Stimulated activated naive CD8-positive, alpha-beta T cell treated with anti-CD3 and anti-CD28 coated beads, Interleukin-15, amount 100 ng/mL, for 72 hours (primary cell): Measurements from ENCODE around the gene ICE1.
A peak's percentile ranks its signal among the peaks of the same experiment; 100 is the strongest.
"Not testable (repeated sequence)": the region's sequence is repeated elsewhere in the genome, so short reads cannot be mapped to it uniquely, and the experiment has no call there.

Experiments
- ATAC-seq: fragments of 150-1000 bp; cut with Tn5 transposase; 2 replicates; pipeline ENCODE4 v1.10.0; 2021; ENCODE audit warnings: mild to moderate bottlenecking, moderate library complexity
- DNase-seq, 2 donors: peaks; one replicate each; pipeline ENCODE4 v3.0.0; 2021 to 2022
- H3K27ac Mint-ChIP-seq, 2 donors: one replicate each; pipeline ENCODE4 v1.8.0; 2022; ENCODE audit warnings: mild to moderate bottlenecking in 2 of 2, mixed read lengths in 2 of 2, moderate library complexity in 2 of 2
- H3K27me3 Mint-ChIP-seq: one replicate; pipeline ENCODE4 v1.8.0; 2022; ENCODE audit warnings: mixed read lengths
- H3K4me1 Mint-ChIP-seq: one replicate; pipeline ENCODE4 v1.8.0; 2022; ENCODE audit warnings: mild to moderate bottlenecking, mixed read lengths
- H3K4me3 Mint-ChIP-seq, 2 donors: one replicate each; pipeline ENCODE4 v1.8.0; 2022; ENCODE audit warnings: mild to moderate bottlenecking in 2 of 2, mixed read lengths in 2 of 2, moderate library complexity in 1 of 2
- H3K9me3 Mint-ChIP-seq, 2 donors: one replicate each; pipeline ENCODE4 v1.8.0; 2022; ENCODE audit warnings: mixed read lengths in 2 of 2

ICE1 gene

GRCh38 chr5:5464036-5464715 lies 41.7 kb downstream of the ICE1 start:
- no peak overlapping the region for H3K4me3 Mint-ChIP-seq
- H3K9me3 Mint-ChIP-seq, result no peaks in the 10 kb centered on the region
- DNase-seq (no peak), ATAC-seq (no peak)
- peaks cover 4% of the 10 kb centered on the region for H3K4me1 Mint-ChIP-seq
- no peak overlapping the region for H3K27ac Mint-ChIP-seq
- no peaks in the 10 kb centered on the region for H3K27me3 Mint-ChIP-seq

GRCh38 chr5:5466227-5466626 lies 43.8 kb downstream of the ICE1 start:
- Mint-ChIP-seq H3K4me3 (no peak overlapping the region), H3K27me3 (no peaks in the 10 kb centered on the region), H3K4me1 (peaks cover 4% of the 10 kb centered on the region), H3K9me3 (no peaks in the 10 kb centered on the region), H3K27ac (no peak overlapping the region)
- DNase-seq (no peak), ATAC-seq (no peak)

- Mint-ChIP-seq H3K9me3 (no peaks in the 10 kb centered on the region), H3K4me3 (no peak overlapping the region), H3K27ac (peak overlapping the region; percentile 28 to 73), H3K27me3 (no peaks in the 10 kb centered on the region), H3K4me1 (peaks cover 4% of the 10 kb centered on the region)
- DNase-seq, result no peak
- ATAC-seq, result no peak
These were observed 45.3 kb downstream of the ICE1 start for GRCh38 chr5:5467737-5468136.

GRCh38 chr5:5470933-5471332 lies 48.5 kb downstream of the ICE1 start:
- DNase-seq, result no peak
- no peaks in the 10 kb centered on the region for H3K27me3 Mint-ChIP-seq
- H3K27ac Mint-ChIP-seq, result peak overlapping the region in 1 of 2 donors; percentile 34
- no peaks in the 10 kb centered on the region for H3K4me1 Mint-ChIP-seq
- H3K9me3 Mint-ChIP-seq, result no peaks in the 10 kb centered on the region
- no peak for ATAC-seq
- no peak overlapping the region for H3K4me3 Mint-ChIP-seq

- no peak for ATAC-seq
- H3K9me3 Mint-ChIP-seq, result peaks cover 0 to 3% of the 10 kb centered on the region in 2 donors
- no peak overlapping the region for H3K4me3 Mint-ChIP-seq
These were observed 50.7 kb downstream of the ICE1 start for GRCh38 chr5:5473226-5473625.

GRCh38 chr5:5474961-5475360 lies 52.5 kb downstream of the ICE1 start:
- H3K4me3 Mint-ChIP-seq, result no peak overlapping the region
- ATAC-seq (no peak), DNase-seq (no peak)
- H3K9me3 Mint-ChIP-seq, result peaks cover 0 to 4% of the 10 kb centered on the region in 2 donors
- H3K27me3 Mint-ChIP-seq, result no peaks in the 10 kb centered on the region
- H3K27ac Mint-ChIP-seq, result no peak overlapping the region
- H3K4me1 Mint-ChIP-seq, result peaks cover 10% of the 10 kb centered on the region

More at GRCh38 chr5:5473226-5473625, 50.7 kb downstream of the ICE1 start:
- H3K4me1 Mint-ChIP-seq, result no peaks in the 10 kb centered on the region
- no peaks in the 10 kb centered on the region for H3K27me3 Mint-ChIP-seq
- H3K27ac Mint-ChIP-seq, result no peak overlapping the region
- DNase-seq, result no peak

GRCh38 chr5:5475975-5476374 lies 53.5 kb downstream of the ICE1 start:
- Mint-ChIP-seq H3K4me1 (peaks cover 20% of the 10 kb centered on the region), H3K27ac (no peak overlapping the region), H3K4me3 (no peak overlapping the region), H3K27me3 (no peaks in the 10 kb centered on the region), H3K9me3 (peaks cover 0 to 4% of the 10 kb centered on the region in 2 donors)
- DNase-seq (no peak), ATAC-seq (no peak)

- H3K27ac Mint-ChIP-seq, H3K27me3 Mint-ChIP-seq, H3K9me3 Mint-ChIP-seq: not testable (repeated sequence)
These were observed 57.1 kb downstream of the ICE1 start for GRCh38 chr5:5479578-5479977.

GRCh38 chr5:5480481-5481111 lies 58.1 kb downstream of the ICE1 start:
- Mint-ChIP-seq H3K9me3 (peaks cover 0 to 4% of the 10 kb centered on the region in 2 donors), H3K4me3 (peak overlapping the region in 1 of 2 donors; percentile 29), H3K27ac (peak overlapping the region in 1 of 2 donors; percentile 82), H3K27me3 (no peaks in the 10 kb centered on the region), H3K4me1 (peaks cover 27% of the 10 kb centered on the region)
- DNase-seq (no peak), ATAC-seq (no peak)

More at GRCh38 chr5:5479578-5479977, 57.1 kb downstream of the ICE1 start:
- H3K4me1 Mint-ChIP-seq, result peaks cover 27% of the 10 kb centered on the region
- not testable (repeated sequence) for H3K4me3 Mint-ChIP-seq, DNase-seq, ATAC-seq

GRCh38 chr5:5481206-5481605 lies 58.7 kb downstream of the ICE1 start:
- peak overlapping the region; percentile 59 to 60 for H3K27ac Mint-ChIP-seq
- ATAC-seq (peak; percentile 77), DNase-seq (no peak)
- no peaks in the 10 kb centered on the region for H3K27me3 Mint-ChIP-seq
- H3K9me3 Mint-ChIP-seq, result peaks cover 0 to 4% of the 10 kb centered on the region in 2 donors
- peaks cover 27% of the 10 kb centered on the region for H3K4me1 Mint-ChIP-seq
- peak overlapping the region in 1 of 2 donors; percentile 39 for H3K4me3 Mint-ChIP-seq

GRCh38 chr5:5481633-5482032 lies 59.2 kb downstream of the ICE1 start:
- DNase-seq, result no peak
- H3K27me3 Mint-ChIP-seq, result no peaks in the 10 kb centered on the region
- peaks cover 27% of the 10 kb centered on the region for H3K4me1 Mint-ChIP-seq
- no peak overlapping the region for H3K4me3 Mint-ChIP-seq
- ATAC-seq, result no peak
- H3K27ac Mint-ChIP-seq, result peak overlapping the region; percentile 59 to 60
- peaks cover 0 to 4% of the 10 kb centered on the region in 2 donors for H3K9me3 Mint-ChIP-seq

- Mint-ChIP-seq H3K27me3 (no peaks in the 10 kb centered on the region), H3K9me3 (no peaks in the 10 kb centered on the region), H3K4me1 (peaks cover 27% of the 10 kb centered on the region), H3K27ac (peak overlapping the region in 1 of 2 donors; percentile 65), H3K4me3 (no peak overlapping the region)
- DNase-seq (no peak), ATAC-seq (no peak)
These were observed 60.9 kb downstream of the ICE1 start for GRCh38 chr5:5483350-5483749.

- Mint-ChIP-seq H3K9me3 (no peaks in the 10 kb centered on the region), H3K4me3 (no peak overlapping the region), H3K27me3 (no peaks in the 10 kb centered on the region), H3K4me1 (peaks cover 26% of the 10 kb centered on the region), H3K27ac (peak overlapping the region; percentile 9 to 67)
- DNase-seq (no peak), ATAC-seq (no peak)
These were observed 61.6 kb downstream of the ICE1 start for GRCh38 chr5:5483880-5484598.

- H3K27me3 Mint-ChIP-seq, result no peaks in the 10 kb centered on the region
- no peaks in the 10 kb centered on the region for H3K9me3 Mint-ChIP-seq
- H3K27ac Mint-ChIP-seq, result no peak overlapping the region
- no peak for DNase-seq
- peaks cover 5% of the 10 kb centered on the region for H3K4me1 Mint-ChIP-seq
- H3K4me3 Mint-ChIP-seq, result no peak overlapping the region
- ATAC-seq, result no peak
These were observed 63.6 kb downstream of the ICE1 start for GRCh38 chr5:5486122-5486521.

- DNase-seq, result no peak
These were observed 65.3 kb downstream of the ICE1 start for GRCh38 chr5:5487585-5488360.

More at GRCh38 chr5:5487585-5488360, 65.3 kb downstream of the ICE1 start:
- Mint-ChIP-seq H3K9me3 (no peaks in the 10 kb centered on the region), H3K4me1 (peaks cover 8% of the 10 kb centered on the region), H3K27me3 (no peaks in the 10 kb centered on the region), H3K4me3 (no peak overlapping the region), H3K27ac (no peak overlapping the region)
- no peak for ATAC-seq
